GM12878 (cell line): ENCODE results near the gene ZNF10. TPM values are rescaled to one million over a fixed set of nuclear protein-coding genes. Genes with fewer than 3 reads are reported as not detected.

ENCODE experiments used
- ATAC-seq: fragments of 200-7000 bp; cut with Tn5 transposase; 3 replicates; pipeline ENCODE4 v1.9.1; 2020; ENCODE audit warnings: mild to moderate bottlenecking, moderate library complexity
- BruUV-seq: library from RNA; stranded (reverse); fragments of 400-500 nt; replicated peaks from 2 replicates; lab custom pipeline; 2021; lab: Mats Ljungman, UMichigan
- CTCF ChIA-PET: fragments of 300-600 bp; sonication (Branson Sonifier 250); formaldehyde crosslinking; extraction: SDS; loops from one replicate; lab custom pipeline; 2021; ENCODE audit warnings: inconsistent platforms; lab: Yijun Ruan, JAX
- POLR2A ChIA-PET: fragments of 350-600 bp; formaldehyde crosslinking; extraction: SDS; loops from one replicate; lab custom pipeline; 2021; ENCODE audit warnings: inconsistent platforms; lab: Charles Lee
- RAD21 ChIA-PET: fragments of 300-600 bp; sonication (Branson Sonifier 250); formaldehyde crosslinking; loops from one replicate; lab custom pipeline; 2023; ENCODE audit warnings: antibody characterized with exemption; ENCODE audit not compliant: unreplicated experiment; lab: Charles Lee
- SMC1A ChIA-PET: fragments of 300-600 bp; sonication (Branson Sonifier 250); formaldehyde crosslinking; loops from one replicate; lab custom pipeline; 2023; ENCODE audit not compliant: unreplicated experiment, uncharacterized antibody; lab: Charles Lee
- DNase-seq: peaks from one replicate; pipeline ENCODE4 v3.0.0-alpha.2; 2011; ENCODE audit warnings: low read depth, low spot score
- FAIRE-seq: peaks from 3 replicates; lab custom pipeline; 2011; peaks lifted over from hg19 to GRCh38; lab: Jason Lieb, UNC
- H2AFZ ChIP-seq: 2 replicates; pipeline ENCODE4 v1.6.0; 2011; ENCODE audit warnings: low read depth, low read length, control low read depth; ENCODE audit not compliant: control insufficient read depth
- H3K27ac ChIP-seq: 2 replicates; pipeline ENCODE4 v1.5.1; 2011; ENCODE audit warnings: control low read depth; ENCODE audit not compliant: control insufficient read depth, insufficient read depth
- H3K27me3 ChIP-seq, 2 experiments: replicated peaks in 1 of 2; 2 replicates each; pipeline versions ENCODE4 v1.6.0 to v1.6.1; 2011; ENCODE audit warnings: low read length in 1 of 2; ENCODE audit not compliant: control insufficient read depth in 2 of 2, insufficient read depth in 2 of 2
- H3K36me3 ChIP-seq, 2 experiments: 2 replicates each; pipeline ENCODE4 v1.5.1; 2011; ENCODE audit warnings: low read length in 1 of 2; ENCODE audit not compliant: control insufficient read depth in 2 of 2, insufficient read depth in 2 of 2
- H3K4me1 ChIP-seq: 2 replicates; pipeline ENCODE4 v1.6.1; 2011; ENCODE audit warnings: mild to moderate bottlenecking, low read length, moderate library complexity, mixed read lengths; ENCODE audit not compliant: control insufficient read depth, insufficient read depth
- H3K4me2 ChIP-seq: 2 replicates; pipeline ENCODE4 v1.6.0; 2011; ENCODE audit warnings: control low read depth; ENCODE audit not compliant: control insufficient read depth, insufficient read depth
- H3K4me3 ChIP-seq: fragments of 200-600 bp; sonication (generic); 2 replicates; pipeline ENCODE4 v1.5.1; 2016
- H3K79me2 ChIP-seq: 2 replicates; pipeline ENCODE4 v1.6.0; 2011; ENCODE audit warnings: low read length; ENCODE audit not compliant: control insufficient read depth, insufficient read depth
- H3K9ac ChIP-seq: 2 replicates; pipeline ENCODE4 v1.8.0; 2011; ENCODE audit warnings: low read length, control low read depth, mixed read lengths; ENCODE audit not compliant: control insufficient read depth, insufficient read depth
- H3K9me3 ChIP-seq: replicated peaks from 3 replicates; pipeline ENCODE4 v1.5.1; 2011; ENCODE audit warnings: mild to moderate bottlenecking, low read length; ENCODE audit not compliant: control insufficient read depth, insufficient read depth
- H4K20me1 ChIP-seq: 2 replicates; pipeline ENCODE4 v1.6.0; 2011; ENCODE audit not compliant: control insufficient read depth, insufficient read depth
- ATF7 ChIP-seq: fragments of 450-650 bp; IDR thresholded peaks from 2 replicates; pipeline ENCODE4 v1.6.1; 2016; ENCODE audit warnings: low read depth, mild to moderate bottlenecking
- BMI1 ChIP-seq: fragments of 450-650 bp; IDR thresholded peaks from 2 replicates; pipeline ENCODE4 v1.6.1; 2016; ENCODE audit warnings: mild to moderate bottlenecking, moderate library complexity, borderline replicate concordance
- EGR1 ChIP-seq, 2 experiments: IDR thresholded peaks; 1 replicate in 1 of 2; 2 replicates in 1 of 2; pipeline ENCODE4 v1.6.1; 2011 to 2012; ENCODE audit warnings: low read depth in 2 of 2, low read length in 2 of 2, borderline replicate concordance in 1 of 2, mild to moderate bottlenecking in 1 of 2, moderate library complexity in 1 of 2
- EP300 ChIP-seq, 2 experiments: fragments of 150-350 bp in 1 of 2; IDR thresholded peaks; 2 replicates each; pipeline ENCODE4 v1.6.1; 2011 to 2012; ENCODE audit warnings: low read depth in 2 of 2, low read length in 2 of 2, borderline replicate concordance in 1 of 2, improper control_type of control experiment in 1 of 2, inconsistent platforms in 1 of 2; ENCODE audit not compliant: control insufficient read depth in 1 of 2
- ESRRA ChIP-seq: IDR thresholded peaks from 2 replicates; pipeline ENCODE4 v1.6.1; 2012; ENCODE audit warnings: mild to moderate bottlenecking, low read length, improper control_type of control experiment
- FOXM1 ChIP-seq: IDR thresholded peaks from 2 replicates; pipeline ENCODE4 v1.6.1; 2012; ENCODE audit warnings: low read depth, mild to moderate bottlenecking, inconsistent platforms, low read length, moderate library complexity
- NFYA ChIP-seq: IDR thresholded peaks from 2 replicates; pipeline ENCODE4 v1.6.1; 2011; ENCODE audit warnings: low read depth, mild to moderate bottlenecking, low read length, improper control_type of control experiment, borderline replicate concordance
- RAD21 ChIP-seq: IDR thresholded peaks from 2 replicates; pipeline ENCODE4 v1.6.1; 2011; ENCODE audit warnings: mild to moderate bottlenecking, low read depth, low read length, moderate library complexity; ENCODE audit not compliant: insufficient read depth
- RUNX3 ChIP-seq: IDR thresholded peaks from 2 replicates; pipeline ENCODE4 v1.6.1; 2012; ENCODE audit warnings: low read length, inconsistent platforms
- SUZ12 ChIP-seq: fragments of 200-600 bp; sonication (generic); IDR thresholded peaks from one replicate; pipeline ENCODE4 v1.6.1; 2018; ENCODE audit warnings: antibody characterized with exemption, mild to moderate bottlenecking; ENCODE audit not compliant: unreplicated experiment
- WGBS: methylation state at CpG from one replicate; pipeline ENCODE4 v1.1.6; 2016; ENCODE audit warnings: low lambda C conversion rate; ENCODE audit not compliant: insufficient replicate concordance, insufficient coverage; ENCODE audit errors: missing lambda C conversion rate; 5-methylcytosine and 5-hydroxymethylcytosine counted together
- in situ Hi-C: fragments of 300-500 bp; cut with MboI; formaldehyde crosslinking; loops from 9 replicates; pipeline ENCODE4 v1.14.3; 2018; ENCODE audit warnings: mixed read lengths
- intact Hi-C: fragments of 100-400 bp; cut with micrococcal nuclease; formaldehyde crosslinking; loops from one replicate; pipeline ENCODE4 v1.14.2; 2022; ENCODE audit not compliant: unreplicated experiment
- polyA plus RNA-seq, 11 experiments: library from polyadenylated mRNA; depleted of rRNA in 4 of 11; unstranded in 6 of 11; stranded (reverse) in 5 of 11; fragments of >200 nt; fragmentation: Nextera tagmentation in 4 of 11; fragmentation: Illumina TruSeq in 1 of 11; extraction: Ambion mirVana in 4 of 11; extraction: Trizol in 1 of 11; gene quantifications; 1 replicate in 1 of 11; 2 replicates in 10 of 11; pipeline versions ENCODE4 v1.2.1 to v1.2.3, GENCODE V29; 2011 to 2016; ENCODE audit warnings: inconsistent platforms in 2 of 11, missing spikeins in 2 of 11, low read depth in 1 of 11
- total RNA-seq, 4 experiments: library from RNA; depleted of rRNA in 3 of 4; stranded (reverse); fragments of >200 nt in 3 of 4; fragmentation: Illumina TruSeq in 1 of 4; extraction: Trizol in 1 of 4; gene quantifications; 2 replicates each; pipeline versions ENCODE4 v1.2.1 to v1.2.3, GENCODE V29; 2013 to 2021
- TF ChIP-seq, protein P1 (sequence below): IDR thresholded peaks from 2 replicates; pipeline ENCODE4 v1.6.1; 2012; ENCODE audit warnings: low read depth, low read length, improper control_type of control experiment
- TF ChIP-seq, protein P2 (sequence below): fragments of 150-350 bp; IDR thresholded peaks from 2 replicates; pipeline ENCODE4 v1.6.1; 2014; ENCODE audit warnings: mild to moderate bottlenecking, low read depth, low read length
- TF ChIP-seq, protein P3 (sequence below): fragments of 450-650 bp; formaldehyde crosslinking; IDR thresholded peaks from 2 replicates; pipeline ENCODE4 v1.4.0; 2020; ENCODE audit warnings: mild to moderate bottlenecking, moderate library complexity
- TF ChIP-seq, protein P4 (sequence below): fragments of 450-650 bp; IDR thresholded peaks from 2 replicates; pipeline ENCODE4 v1.6.1; 2017; ENCODE audit warnings: mild to moderate bottlenecking, moderate library complexity

The ZNF10 gene
- total and polyA plus RNA-seq, 10 of the 15 experiments (the other 5 are each of a cell fraction or from before 2014, with no cell fraction given), result 1.7 to 4.2 (median 2.9) TPM

DNA sequence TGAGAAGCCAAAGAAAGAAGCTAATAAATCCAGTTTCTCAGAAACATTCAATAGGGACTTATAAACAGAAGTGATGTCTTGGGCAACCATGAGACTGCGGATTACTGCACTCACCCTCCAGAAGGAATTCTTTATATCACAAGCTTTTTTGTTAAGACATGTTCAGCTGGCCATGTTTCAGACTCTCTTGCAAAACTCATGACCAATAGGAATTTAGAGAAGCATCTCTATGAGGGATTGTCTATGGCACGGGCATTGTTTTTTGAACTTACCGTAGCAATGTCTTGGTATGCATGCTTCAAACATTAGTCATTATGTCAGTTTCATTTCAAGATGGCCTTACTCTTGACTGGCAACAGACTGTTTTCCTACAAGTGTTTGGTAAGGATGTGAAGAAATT lies 35.3 kb downstream of the ZNF10 start:
- Histone ChIP-seq H3K4me3 (no peak overlapping the region), H3K4me2 (no peak overlapping the region), H3K27ac (no peak overlapping the region), H3K79me2 (no peaks in the 10 kb centered on the region), H3K4me1 (no peaks in the 10 kb centered on the region), H3K36me3 (no peaks in the 10 kb centered on the region), H2AFZ (no peak overlapping the region), H3K9ac (no peak overlapping the region), H3K27me3 (no peaks in the 10 kb centered on the region), H4K20me1 (no peaks in the 10 kb centered on the region), H3K9me3 (peaks cover 5% of the 10 kb centered on the region; the same call in 2 of the 3 replicates)
- ChIA-PET POLR2A (no interaction called here), SMC1A (no interaction called here), RAD21 (no interaction called here), CTCF (no interaction called here)
- no TSS peak for BruUV-seq
- in situ Hi-C loops (no loop called here), intact Hi-C loops (no loop called here)
- ATAC-seq (no peak), FAIRE-seq (no peak), DNase-seq (no peak)
- 71% methylated on average over 3 of the region's 3 CpGs for WGBS
- TF ChIP-seq, protein P1, sequence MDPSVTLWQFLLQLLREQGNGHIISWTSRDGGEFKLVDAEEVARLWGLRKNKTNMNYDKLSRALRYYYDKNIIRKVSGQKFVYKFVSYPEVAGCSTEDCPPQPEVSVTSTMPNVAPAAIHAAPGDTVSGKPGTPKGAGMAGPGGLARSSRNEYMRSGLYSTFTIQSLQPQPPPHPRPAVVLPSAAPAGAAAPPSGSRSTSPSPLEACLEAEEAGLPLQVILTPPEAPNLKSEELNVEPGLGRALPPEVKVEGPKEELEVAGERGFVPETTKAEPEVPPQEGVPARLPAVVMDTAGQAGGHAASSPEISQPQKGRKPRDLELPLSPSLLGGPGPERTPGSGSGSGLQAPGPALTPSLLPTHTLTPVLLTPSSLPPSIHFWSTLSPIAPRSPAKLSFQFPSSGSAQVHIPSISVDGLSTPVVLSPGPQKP, result no peak
- TF ChIP-seq FOXM1 (no peak), ATF7 (no peak), RUNX3 (no peak), SUZ12 (no peak), RAD21 (no peak), EP300 (IDR thresholded peaks at IDR 0.05; ENCODE audit: borderline replicate concordance in 1 of 2, control insufficient read depth in 1 of 2, low read depth in 2 of 2, low read length in 2 of 2) (no peak), BMI1 (no peak), NFYA (no peak), ESRRA (no peak), EGR1 (IDR thresholded peaks at IDR 0.05; ENCODE audit: borderline replicate concordance in 1 of 2, low read depth in 2 of 2, low read length in 2 of 2) (no peak)
- TF ChIP-seq, protein P2, sequence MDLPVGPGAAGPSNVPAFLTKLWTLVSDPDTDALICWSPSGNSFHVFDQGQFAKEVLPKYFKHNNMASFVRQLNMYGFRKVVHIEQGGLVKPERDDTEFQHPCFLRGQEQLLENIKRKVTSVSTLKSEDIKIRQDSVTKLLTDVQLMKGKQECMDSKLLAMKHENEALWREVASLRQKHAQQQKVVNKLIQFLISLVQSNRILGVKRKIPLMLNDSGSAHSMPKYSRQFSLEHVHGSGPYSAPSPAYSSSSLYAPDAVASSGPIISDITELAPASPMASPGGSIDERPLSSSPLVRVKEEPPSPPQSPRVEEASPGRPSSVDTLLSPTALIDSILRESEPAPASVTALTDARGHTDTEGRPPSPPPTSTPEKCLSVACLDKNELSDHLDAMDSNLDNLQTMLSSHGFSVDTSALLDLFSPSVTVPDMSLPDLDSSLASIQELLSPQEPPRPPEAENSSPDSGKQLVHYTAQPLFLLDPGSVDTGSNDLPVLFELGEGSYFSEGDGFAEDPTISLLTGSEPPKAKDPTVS, result no peak
- TF ChIP-seq, protein P3, sequence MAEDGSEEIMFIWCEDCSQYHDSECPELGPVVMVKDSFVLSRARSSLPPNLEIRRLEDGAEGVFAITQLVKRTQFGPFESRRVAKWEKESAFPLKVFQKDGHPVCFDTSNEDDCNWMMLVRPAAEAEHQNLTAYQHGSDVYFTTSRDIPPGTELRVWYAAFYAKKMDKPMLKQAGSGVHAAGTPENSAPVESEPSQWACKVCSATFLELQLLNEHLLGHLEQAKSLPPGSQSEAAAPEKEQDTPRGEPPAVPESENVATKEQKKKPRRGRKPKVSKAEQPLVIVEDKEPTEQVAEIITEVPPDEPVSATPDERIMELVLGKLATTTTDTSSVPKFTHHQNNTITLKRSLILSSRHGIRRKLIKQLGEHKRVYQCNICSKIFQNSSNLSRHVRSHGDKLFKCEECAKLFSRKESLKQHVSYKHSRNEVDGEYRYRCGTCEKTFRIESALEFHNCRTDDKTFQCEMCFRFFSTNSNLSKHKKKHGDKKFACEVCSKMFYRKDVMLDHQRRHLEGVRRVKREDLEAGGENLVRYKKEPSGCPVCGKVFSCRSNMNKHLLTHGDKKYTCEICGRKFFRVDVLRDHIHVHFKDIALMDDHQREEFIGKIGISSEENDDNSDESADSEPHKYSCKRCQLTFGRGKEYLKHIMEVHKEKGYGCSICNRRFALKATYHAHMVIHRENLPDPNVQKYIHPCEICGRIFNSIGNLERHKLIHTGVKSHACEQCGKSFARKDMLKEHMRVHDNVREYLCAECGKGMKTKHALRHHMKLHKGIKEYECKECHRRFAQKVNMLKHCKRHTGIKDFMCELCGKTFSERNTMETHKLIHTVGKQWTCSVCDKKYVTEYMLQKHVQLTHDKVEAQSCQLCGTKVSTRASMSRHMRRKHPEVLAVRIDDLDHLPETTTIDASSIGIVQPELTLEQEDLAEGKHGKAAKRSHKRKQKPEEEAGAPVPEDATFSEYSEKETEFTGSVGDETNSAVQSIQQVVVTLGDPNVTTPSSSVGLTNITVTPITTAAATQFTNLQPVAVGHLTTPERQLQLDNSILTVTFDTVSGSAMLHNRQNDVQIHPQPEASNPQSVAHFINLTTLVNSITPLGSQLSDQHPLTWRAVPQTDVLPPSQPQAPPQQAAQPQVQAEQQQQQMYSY (CRISPR knock-in tag), result no peak
- TF ChIP-seq, protein P4, sequence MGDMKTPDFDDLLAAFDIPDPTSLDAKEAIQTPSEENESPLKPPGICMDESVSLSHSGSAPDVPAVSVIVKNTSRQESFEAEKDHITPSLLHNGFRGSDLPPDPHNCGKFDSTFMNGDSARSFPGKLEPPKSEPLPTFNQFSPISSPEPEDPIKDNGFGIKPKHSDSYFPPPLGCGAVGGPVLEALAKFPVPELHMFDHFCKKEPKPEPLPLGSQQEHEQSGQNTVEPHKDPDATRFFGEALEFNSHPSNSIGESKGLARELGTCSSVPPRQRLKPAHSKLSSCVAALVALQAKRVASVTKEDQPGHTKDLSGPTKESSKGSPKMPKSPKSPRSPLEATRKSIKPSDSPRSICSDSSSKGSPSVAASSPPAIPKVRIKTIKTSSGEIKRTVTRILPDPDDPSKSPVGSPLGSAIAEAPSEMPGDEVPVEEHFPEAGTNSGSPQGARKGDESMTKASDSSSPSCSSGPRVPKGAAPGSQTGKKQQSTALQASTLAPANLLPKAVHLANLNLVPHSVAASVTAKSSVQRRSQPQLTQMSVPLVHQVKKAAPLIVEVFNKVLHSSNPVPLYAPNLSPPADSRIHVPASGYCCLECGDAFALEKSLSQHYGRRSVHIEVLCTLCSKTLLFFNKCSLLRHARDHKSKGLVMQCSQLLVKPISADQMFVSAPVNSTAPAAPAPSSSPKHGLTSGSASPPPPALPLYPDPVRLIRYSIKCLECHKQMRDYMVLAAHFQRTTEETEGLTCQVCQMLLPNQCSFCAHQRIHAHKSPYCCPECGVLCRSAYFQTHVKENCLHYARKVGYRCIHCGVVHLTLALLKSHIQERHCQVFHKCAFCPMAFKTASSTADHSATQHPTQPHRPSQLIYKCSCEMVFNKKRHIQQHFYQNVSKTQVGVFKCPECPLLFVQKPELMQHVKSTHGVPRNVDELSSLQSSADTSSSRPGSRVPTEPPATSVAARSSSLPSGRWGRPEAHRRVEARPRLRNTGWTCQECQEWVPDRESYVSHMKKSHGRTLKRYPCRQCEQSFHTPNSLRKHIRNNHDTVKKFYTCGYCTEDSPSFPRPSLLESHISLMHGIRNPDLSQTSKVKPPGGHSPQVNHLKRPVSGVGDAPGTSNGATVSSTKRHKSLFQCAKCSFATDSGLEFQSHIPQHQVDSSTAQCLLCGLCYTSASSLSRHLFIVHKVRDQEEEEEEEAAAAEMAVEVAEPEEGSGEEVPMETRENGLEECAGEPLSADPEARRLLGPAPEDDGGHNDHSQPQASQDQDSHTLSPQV, result no peak
